ENCODE data around the gene C1orf226.

Gene C1orf226

GRCh38 chr1:162389971-162390370 lies 8.4 kb downstream of the C1orf226 start:
- H3K4me3 ChIP-seq (ENCODE audit: control insufficient read depth, low read depth, low read length), result no peak overlapping the region
- TF ChIP-seq, protein P1, sequence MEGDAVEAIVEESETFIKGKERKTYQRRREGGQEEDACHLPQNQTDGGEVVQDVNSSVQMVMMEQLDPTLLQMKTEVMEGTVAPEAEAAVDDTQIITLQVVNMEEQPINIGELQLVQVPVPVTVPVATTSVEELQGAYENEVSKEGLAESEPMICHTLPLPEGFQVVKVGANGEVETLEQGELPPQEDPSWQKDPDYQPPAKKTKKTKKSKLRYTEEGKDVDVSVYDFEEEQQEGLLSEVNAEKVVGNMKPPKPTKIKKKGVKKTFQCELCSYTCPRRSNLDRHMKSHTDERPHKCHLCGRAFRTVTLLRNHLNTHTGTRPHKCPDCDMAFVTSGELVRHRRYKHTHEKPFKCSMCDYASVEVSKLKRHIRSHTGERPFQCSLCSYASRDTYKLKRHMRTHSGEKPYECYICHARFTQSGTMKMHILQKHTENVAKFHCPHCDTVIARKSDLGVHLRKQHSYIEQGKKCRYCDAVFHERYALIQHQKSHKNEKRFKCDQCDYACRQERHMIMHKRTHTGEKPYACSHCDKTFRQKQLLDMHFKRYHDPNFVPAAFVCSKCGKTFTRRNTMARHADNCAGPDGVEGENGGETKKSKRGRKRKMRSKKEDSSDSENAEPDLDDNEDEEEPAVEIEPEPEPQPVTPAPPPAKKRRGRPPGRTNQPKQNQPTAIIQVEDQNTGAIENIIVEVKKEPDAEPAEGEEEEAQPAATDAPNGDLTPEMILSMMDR (IDR thresholded peaks at IDR 0.05; ENCODE audit: control insufficient read depth, insufficient read depth, low read depth, low read length, missing control alignments), result no peak
- DNase-seq (ENCODE audit: low read depth), result no peak

DNA sequence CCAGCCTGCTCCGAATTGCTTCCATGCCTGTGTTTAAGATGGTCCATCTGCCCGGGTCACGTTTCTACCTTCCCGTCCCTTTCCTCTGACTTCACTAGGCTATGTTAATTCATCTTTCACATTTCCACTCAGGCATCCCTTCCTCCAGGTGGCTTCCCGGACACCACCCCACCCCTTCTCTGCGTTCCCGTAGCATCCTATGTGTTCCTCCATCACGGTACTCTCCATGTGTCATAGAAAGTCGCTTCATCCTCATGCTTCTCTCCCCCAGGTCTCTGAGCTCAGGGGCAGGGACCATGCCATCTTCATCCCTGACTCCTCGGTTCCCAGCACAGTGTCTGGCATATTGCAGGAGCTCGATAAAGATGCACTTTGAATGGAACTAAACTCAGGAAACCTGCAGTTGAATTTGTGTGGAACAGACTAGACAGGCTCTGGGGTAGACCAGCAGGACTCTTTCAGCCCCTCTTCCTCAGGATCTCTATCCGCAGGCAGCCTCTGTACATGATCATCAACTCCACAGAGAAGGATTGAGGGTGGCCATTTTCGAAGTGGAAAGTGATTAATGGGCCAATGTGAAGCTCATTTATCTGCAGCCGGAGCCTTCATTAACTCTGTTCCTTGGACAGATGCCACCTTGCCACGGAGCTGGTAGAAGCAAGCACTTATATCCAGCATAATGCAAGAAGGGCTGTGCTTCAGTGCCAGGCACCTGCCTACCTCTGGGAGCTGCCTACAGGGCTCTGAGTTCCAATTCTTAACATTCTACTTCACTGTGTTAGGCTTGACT lies 9.1 kb downstream of the C1orf226 start:
- no peak overlapping the region for H3K4me3 ChIP-seq (ENCODE audit: control insufficient read depth, low read depth, low read length)
- no peak for DNase-seq (ENCODE audit: low read depth)
- TF ChIP-seq, protein P1 (IDR thresholded peaks at IDR 0.05; ENCODE audit: control insufficient read depth, insufficient read depth, low read depth, low read length, missing control alignments), result no peak

GRCh38 chr1:162391790-162392563 lies 10.4 kb downstream of the C1orf226 start:
- TF ChIP-seq, protein P1 (IDR thresholded peaks at IDR 0.05; ENCODE audit: control insufficient read depth, insufficient read depth, low read depth, low read length, missing control alignments), result peak; percentile 81
- no peak overlapping the region for H3K4me3 ChIP-seq (ENCODE audit: control insufficient read depth, low read depth, low read length)
- no peak for DNase-seq (ENCODE audit: low read depth)

DNA sequence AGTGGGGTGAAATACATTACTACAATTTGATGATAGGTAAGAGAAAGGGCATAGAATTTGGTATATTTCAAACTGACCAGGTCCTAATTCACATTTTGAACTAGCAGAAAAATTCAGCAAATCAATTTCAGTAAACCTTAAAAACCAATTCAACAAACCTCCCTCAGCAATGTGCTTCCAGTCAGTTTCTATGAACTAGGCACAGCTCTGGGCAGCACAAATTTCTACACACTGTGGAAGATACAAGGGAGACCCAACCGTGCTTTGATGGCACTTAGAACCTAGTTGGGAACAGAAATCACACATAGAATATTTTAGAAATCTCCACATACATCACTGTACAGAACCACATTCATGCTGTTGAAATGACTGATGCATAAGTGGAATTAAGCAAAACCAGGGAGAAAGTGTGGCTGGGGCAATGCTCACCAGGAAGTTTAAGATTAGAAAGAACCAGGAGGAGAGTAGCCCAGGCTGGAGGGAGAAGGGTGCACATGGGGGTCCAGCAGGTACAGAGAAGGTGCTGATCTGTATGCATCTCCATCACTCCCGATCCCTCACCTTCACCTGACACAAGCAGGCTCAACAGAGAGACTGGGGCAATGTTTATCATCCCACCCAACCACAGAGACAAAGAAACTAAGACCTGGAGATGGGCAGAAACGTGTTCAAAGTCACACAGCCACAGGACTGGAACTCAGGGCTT lies 14.8 kb downstream of the C1orf226 start:
- no peak for DNase-seq (ENCODE audit: low read depth)
- TF ChIP-seq, protein P1 (IDR thresholded peaks at IDR 0.05; ENCODE audit: control insufficient read depth, insufficient read depth, low read depth, low read length, missing control alignments), result no peak
- H3K4me3 ChIP-seq (ENCODE audit: control insufficient read depth, low read depth, low read length), result no peak overlapping the region

- H3K4me3 ChIP-seq (ENCODE audit: control insufficient read depth, low read depth, low read length), result no peak overlapping the region
- TF ChIP-seq, protein P1 (IDR thresholded peaks at IDR 0.05; ENCODE audit: control insufficient read depth, insufficient read depth, low read depth, low read length, missing control alignments), result no peak
- no peak for DNase-seq (ENCODE audit: low read depth)
These were observed 15.5 kb downstream of the C1orf226 start for GRCh38 chr1:162397039-162397448.

DNA sequence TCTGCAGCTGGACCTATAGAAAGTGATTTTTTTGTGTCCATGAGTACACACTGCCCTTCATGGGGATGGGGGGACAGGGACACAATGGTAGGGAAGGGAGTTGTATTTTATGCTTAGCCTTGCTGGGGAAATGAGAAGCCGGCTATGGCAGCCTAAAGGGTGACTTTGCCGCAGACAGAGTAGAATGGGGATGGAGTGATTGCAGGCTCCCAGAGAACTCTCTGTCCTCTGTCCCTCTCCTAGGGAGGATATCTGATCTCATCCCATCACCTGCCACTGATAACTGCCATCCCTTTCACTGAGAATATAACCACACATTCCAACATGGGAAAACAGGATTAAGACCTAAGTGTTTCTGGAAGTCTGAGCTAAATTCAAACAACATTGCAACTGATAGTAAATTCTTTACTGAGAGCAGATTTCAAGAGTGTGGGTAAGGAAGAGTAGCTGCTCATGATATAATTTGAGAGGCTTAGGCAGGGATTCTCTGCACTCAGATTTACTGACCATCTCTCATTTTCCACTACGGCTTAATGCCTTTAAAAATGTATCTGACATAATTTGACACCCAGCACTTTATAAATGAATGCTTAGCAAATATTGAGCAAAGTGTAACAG lies 16.5 kb downstream of the C1orf226 start:
- no peak overlapping the region for H3K4me3 ChIP-seq (ENCODE audit: control insufficient read depth, low read depth, low read length)
- TF ChIP-seq, protein P1 (IDR thresholded peaks at IDR 0.05; ENCODE audit: control insufficient read depth, insufficient read depth, low read depth, low read length, missing control alignments), result no peak
- no peak for DNase-seq (ENCODE audit: low read depth)
